Fibroblast of mammary gland (primary cell): ENCODE results near the gene ZNF557.

Source experiments
- DNase-seq: peaks from one replicate; pipeline ENCODE4 v3.0.0-alpha.2; 2010; ENCODE audit warnings: low read depth
- H3K4me3 ChIP-seq: 2 replicates; pipeline ENCODE4 v1.5.1; 2011; ENCODE audit warnings: low read depth, mild to moderate bottlenecking, low read length, moderate library complexity; ENCODE audit not compliant: control insufficient read depth
- CTCF ChIP-seq: conservative IDR thresholded peaks from 2 replicates; pipeline ENCODE4 v1.5.1; 2011; ENCODE audit warnings: low read depth, low read length, inconsistent platforms; ENCODE audit not compliant: control insufficient read depth, insufficient read depth

ZNF557 gene

DNA sequence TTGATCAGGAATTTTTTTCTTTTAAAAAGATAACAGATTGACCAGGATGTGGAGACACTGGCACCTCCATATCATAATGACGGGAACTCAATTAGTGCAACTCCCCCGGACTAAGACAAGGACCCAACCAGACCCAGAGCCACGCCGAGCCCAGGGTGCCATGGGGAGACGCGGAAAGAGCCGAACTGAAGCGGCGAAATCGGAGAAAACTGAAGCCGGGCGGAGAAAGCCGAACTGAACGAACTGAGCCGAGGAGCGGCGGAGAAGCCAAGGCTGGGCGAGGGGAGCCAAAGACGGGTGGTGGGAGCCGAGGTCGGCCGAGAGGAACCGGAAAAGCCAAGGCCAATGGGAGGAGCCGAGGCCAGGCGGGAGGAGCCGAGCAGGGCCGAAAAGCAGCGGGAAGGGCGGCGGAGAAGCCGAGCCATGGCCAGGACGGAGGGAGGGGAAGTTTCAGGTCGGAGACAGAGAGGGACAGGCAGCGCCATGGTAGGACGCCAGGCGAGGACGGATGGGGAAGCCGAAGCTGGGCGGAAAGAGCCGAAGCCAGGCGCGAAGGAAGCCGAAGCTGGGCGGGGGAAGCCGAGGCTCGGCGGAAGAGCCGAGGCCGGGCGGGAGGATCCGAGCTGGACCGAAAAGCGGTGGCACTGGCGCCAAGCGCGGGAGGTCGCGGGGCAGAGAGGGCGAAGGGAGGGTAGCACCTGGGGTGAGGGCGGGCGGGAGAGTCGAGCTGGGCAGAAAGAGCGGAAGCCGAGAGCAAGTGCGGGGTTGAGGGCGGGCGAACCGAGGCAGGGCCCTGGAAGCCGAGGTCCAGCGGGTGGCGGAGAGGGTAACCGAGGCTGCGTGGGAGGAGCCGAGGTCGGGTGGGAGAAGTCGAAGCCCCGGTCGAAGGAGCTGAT is 29.4 kb downstream of the ZNF557 start:
- H3K4me3 ChIP-seq, result peak overlapping the region; percentile 66
- DNase-seq, result peak; percentile 86
- TF ChIP-seq CTCF, result no peak

- TF ChIP-seq CTCF, result no peak
- DNase-seq, result no peak
- peak overlapping the region; percentile 66 for H3K4me3 ChIP-seq
Observed at GRCh38 chr19:7099597-7099921, 30.1 kb downstream of the ZNF557 start.

DNA sequence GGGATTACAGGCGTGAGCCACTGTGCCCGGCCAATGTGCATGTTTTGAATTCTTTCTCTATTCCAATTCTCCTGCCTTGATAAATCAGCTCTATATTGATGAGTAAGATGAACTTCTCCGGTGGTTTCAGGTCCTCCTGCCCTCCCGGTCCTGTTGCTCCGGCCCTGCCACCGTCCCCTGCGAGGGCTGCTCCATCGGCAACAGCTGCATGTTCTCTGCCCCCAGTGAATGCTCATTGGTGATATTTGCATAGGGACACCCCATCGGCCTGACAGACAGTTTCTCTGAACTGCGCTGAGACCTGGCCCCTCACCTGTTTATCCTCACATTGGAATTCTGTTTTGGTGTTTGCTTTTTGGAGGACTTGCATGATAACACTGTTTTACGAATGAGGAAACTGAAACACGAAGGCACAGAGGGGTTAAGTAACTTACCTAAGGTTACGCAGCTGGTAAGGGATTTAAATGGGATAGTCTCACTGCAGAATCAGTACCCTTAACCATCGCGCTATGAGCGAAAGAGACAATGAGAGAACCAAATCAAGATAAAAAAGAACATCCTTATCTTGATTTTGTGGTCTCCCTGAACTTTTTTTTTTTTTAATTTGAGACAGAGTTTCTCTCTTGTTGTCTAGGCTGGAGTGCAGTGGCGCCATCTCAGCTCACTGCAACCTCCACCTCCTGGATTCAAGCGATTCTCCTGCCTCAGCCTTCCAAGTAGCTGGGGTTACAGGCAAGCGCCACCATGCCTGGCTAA is 32.2 kb downstream of the ZNF557 start:
- DNase-seq, result no peak
- TF ChIP-seq CTCF, result no peak

DNA sequence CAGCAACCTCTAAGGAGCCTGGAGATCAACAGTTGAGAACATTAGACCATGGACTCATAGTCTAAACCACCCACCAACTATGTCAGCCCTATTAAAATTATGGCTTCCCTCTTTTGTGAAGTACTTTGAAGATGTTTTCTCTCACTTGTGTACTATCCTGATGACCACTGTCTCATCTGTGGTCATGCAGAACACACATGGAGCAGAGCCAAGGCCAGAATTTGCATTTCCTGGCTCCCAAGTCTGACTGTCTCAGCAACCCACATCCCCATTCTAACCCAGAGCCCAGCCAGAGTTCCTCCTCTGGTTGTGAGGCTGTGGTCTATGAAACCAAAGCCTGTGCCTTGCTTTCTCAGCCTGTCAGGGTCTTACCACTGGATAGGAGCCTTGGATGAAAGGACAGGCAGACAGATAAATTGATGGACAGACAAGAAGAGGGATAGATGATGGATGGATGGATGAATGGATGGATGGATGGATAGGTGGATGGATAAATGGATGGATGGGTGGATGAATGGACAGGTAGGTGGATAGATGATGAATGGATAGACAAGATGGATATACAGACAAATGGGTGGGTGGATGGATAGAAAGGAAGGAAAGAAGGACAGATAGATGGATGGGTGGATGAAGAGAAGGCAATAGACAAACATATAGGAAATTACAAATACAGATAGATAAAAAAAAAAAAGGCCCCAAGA is 35.4 kb downstream of the ZNF557 start:
- DNase-seq, result no peak
- no peak overlapping the region for H3K4me3 ChIP-seq
- TF ChIP-seq CTCF, result no peak

More for the DNA sequence above, 32.2 kb downstream of the ZNF557 start:
- H3K4me3 ChIP-seq, result no peak overlapping the region

DNA sequence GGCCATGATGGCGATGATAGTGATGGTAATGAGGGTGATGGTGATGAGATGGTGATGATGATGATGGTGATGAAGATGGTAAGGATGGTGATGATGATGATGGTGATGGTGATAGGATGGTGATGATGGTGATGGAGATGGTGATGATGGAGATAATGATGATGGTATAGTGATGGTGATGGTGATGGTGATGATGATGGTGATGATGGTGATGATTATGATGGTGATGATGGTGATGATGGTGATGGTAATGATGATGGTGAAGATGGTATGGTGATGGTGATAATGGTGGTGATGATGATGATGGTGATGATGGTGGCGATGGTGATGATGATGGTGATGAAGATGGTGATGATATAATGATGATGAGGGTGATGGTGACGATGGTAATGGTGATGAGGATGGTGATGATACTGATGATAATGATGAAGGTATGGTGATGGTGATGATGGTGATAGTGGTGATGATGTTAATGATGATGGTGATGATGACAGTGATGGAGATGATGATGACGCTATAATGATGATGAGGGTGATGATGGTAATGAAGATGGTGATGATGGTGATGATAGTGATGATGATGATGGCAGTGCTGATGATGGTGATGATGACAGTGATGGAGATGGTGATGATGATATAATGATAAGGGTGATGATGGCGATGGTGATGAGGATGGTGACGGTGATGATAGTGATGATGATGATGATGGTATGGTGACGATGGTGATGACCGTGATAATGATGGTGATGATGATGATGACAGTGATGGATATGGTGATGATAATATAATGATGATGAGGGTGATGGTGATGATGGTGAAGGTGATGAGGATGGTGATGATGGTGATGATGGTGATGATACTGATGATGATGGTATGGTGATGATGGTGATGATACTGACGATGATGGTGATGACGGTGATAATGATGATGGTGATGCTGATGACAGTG is 37.5 kb downstream of the ZNF557 start:
- TF ChIP-seq CTCF, result no peak
- no peak for DNase-seq
- H3K4me3 ChIP-seq, result no peak overlapping the region
